Kidney capillary endothelial cell (primary cell): Measurements from ENCODE around the gene RGS2.

ENCODE experiments used
- DNase-seq: peaks from one replicate; pipeline ENCODE4 v3.0.0-alpha.2; 2018; ENCODE audit warnings: low spot score

RGS2 gene

GRCh38 chr1:192808518-192809306 lies at the start of gene RGS2:
Gene RGS2 (plus strand): TSS chr1:192809039. CDS start chr1:192809072, 33 bp downstream.
- peak; percentile 89 for DNase-seq

- DNase-seq, result no peak
Measured at GRCh38 chr1:192759104-192759503, 49.7 kb upstream of the RGS2 start.

- no peak for DNase-seq
Measured at GRCh38 chr1:192762265-192762664, 46.6 kb upstream of the RGS2 start.

- no peak for DNase-seq
Measured at GRCh38 chr1:192763243-192763642, 45.6 kb upstream of the RGS2 start.

- no peak for DNase-seq
Measured at GRCh38 chr1:192763756-192764155, 45.1 kb upstream of the RGS2 start.

- DNase-seq, result no peak
Measured at GRCh38 chr1:192764675-192765074, 44.2 kb upstream of the RGS2 start.

- DNase-seq, result no peak
Measured at GRCh38 chr1:192766009-192766625, 42.7 kb upstream of the RGS2 start.

- no peak for DNase-seq
Measured at GRCh38 chr1:192766876-192767275, 42.0 kb upstream of the RGS2 start.

GRCh38 chr1:192767798-192768197 lies 41.0 kb upstream of the RGS2 start:
- no peak for DNase-seq

GRCh38 chr1:192768463-192768862 lies 40.4 kb upstream of the RGS2 start:
- DNase-seq, result no peak

GRCh38 chr1:192771341-192771740 lies 37.5 kb upstream of the RGS2 start:
- DNase-seq, result no peak

GRCh38 chr1:192775631-192776030 lies 33.2 kb upstream of the RGS2 start:
- no peak for DNase-seq

- no peak for DNase-seq
Measured at GRCh38 chr1:192776206-192776605, 32.6 kb upstream of the RGS2 start.

GRCh38 chr1:192776998-192777397 lies 31.8 kb upstream of the RGS2 start:
- DNase-seq, result no peak

GRCh38 chr1:192783791-192784190 lies 25.0 kb upstream of the RGS2 start:
- no peak for DNase-seq

- no peak for DNase-seq
Measured at GRCh38 chr1:192784397-192784796, 24.4 kb upstream of the RGS2 start.

GRCh38 chr1:192786576-192786975 lies 22.3 kb upstream of the RGS2 start:
- no peak for DNase-seq

GRCh38 chr1:192787914-192788585 lies 20.8 kb upstream of the RGS2 start:
- peak; percentile 59 for DNase-seq

GRCh38 chr1:192789871-192790270 lies 19.0 kb upstream of the RGS2 start:
- DNase-seq, result no peak

GRCh38 chr1:192792628-192793027 lies 16.2 kb upstream of the RGS2 start:
- no peak for DNase-seq

GRCh38 chr1:192793983-192794767 lies 14.7 kb upstream of the RGS2 start:
- DNase-seq, result no peak

- DNase-seq, result no peak
Measured at GRCh38 chr1:192794768-192795035, 14.1 kb upstream of the RGS2 start.
